Nephron (organoid): ENCODE results near the gene RCSD1.

Experiments
- H3K27ac Mint-ChIP-seq, 3 experiments: 2 replicates each; pipeline ENCODE4 v1.8.0; 2020; ENCODE audit warnings: mixed read lengths in 3 of 3, mild to moderate bottlenecking in 2 of 3, moderate library complexity in 1 of 3
- H3K27me3 Mint-ChIP-seq: 2 replicates; pipeline ENCODE4 v1.8.0; 2021; ENCODE audit warnings: low read depth, mild to moderate bottlenecking, moderate library complexity, mixed read lengths
- H3K36me3 Mint-ChIP-seq: 2 replicates; pipeline ENCODE4 v1.8.0; 2020; ENCODE audit warnings: low read depth, mixed read lengths
- H3K4me1 Mint-ChIP-seq: 2 replicates; pipeline ENCODE4 v1.8.0; 2020; ENCODE audit warnings: mixed read lengths
- H3K4me3 Mint-ChIP-seq, 3 experiments: 2 replicates each; pipeline ENCODE4 v1.8.0; 2020; ENCODE audit warnings: mild to moderate bottlenecking in 3 of 3, mixed read lengths in 3 of 3, moderate library complexity in 2 of 3
- H3K9me3 Mint-ChIP-seq: 2 replicates; pipeline ENCODE4 v1.8.0; 2020; ENCODE audit warnings: mixed read lengths
- CTCF ChIP-seq, 3 experiments: fragments of 200-600 bp; sonication (generic); IDR thresholded peaks; one replicate each; pipeline ENCODE4 v1.5.0; 2021; ENCODE audit warnings: antibody characterized with exemption in 3 of 3; ENCODE audit not compliant: unreplicated experiment in 3 of 3

The RCSD1 gene

GRCh38 chr1:167633258-167633944 lies 3.4 kb downstream of the RCSD1 start:
- Mint-ChIP-seq H3K36me3 (no peaks in the 10 kb centered on the region), H3K4me1 (peaks cover 67% of the 10 kb centered on the region), H3K27ac (no peak overlapping the region), H3K27me3 (peaks cover 82% of the 10 kb centered on the region), H3K9me3 (no peaks in the 10 kb centered on the region), H3K4me3 (no peak overlapping the region)
- no peak for TF ChIP-seq CTCF (IDR thresholded peaks at IDR 0.05; ENCODE audit: unreplicated experiment in 3 of 3)

GRCh38 chr1:167634435-167634834 lies 4.4 kb downstream of the RCSD1 start:
- Mint-ChIP-seq H3K4me3 (no peak overlapping the region), H3K27me3 (peaks cover 80% of the 10 kb centered on the region), H3K36me3 (no peaks in the 10 kb centered on the region), H3K27ac (peak overlapping the region in 1 of 3 experiments; percentile 74), H3K4me1 (peaks cover 64% of the 10 kb centered on the region), H3K9me3 (no peaks in the 10 kb centered on the region)
- no peak for TF ChIP-seq CTCF (IDR thresholded peaks at IDR 0.05; ENCODE audit: unreplicated experiment in 3 of 3)

GRCh38 chr1:167635156-167635648 lies 5.2 kb downstream of the RCSD1 start:
- H3K27me3 Mint-ChIP-seq: peaks cover 76% of the 10 kb centered on the region
- peak overlapping the region; percentile 17 to 74 (median 40) for H3K27ac Mint-ChIP-seq
- no peaks in the 10 kb centered on the region for H3K9me3 Mint-ChIP-seq
- H3K4me3 Mint-ChIP-seq: peak overlapping the region in 2 of 3 experiments; percentile 46 to 71
- peaks cover 59% of the 10 kb centered on the region for H3K4me1 Mint-ChIP-seq
- H3K36me3 Mint-ChIP-seq: no peaks in the 10 kb centered on the region
- TF ChIP-seq CTCF (IDR thresholded peaks at IDR 0.05; ENCODE audit: unreplicated experiment in 3 of 3): no peak

- peaks cover 68% of the 10 kb centered on the region for H3K27me3 Mint-ChIP-seq
- peak overlapping the region in 1 of 3 experiments; percentile 74 for H3K27ac Mint-ChIP-seq
- H3K9me3 Mint-ChIP-seq: no peaks in the 10 kb centered on the region
- no peak for TF ChIP-seq CTCF (IDR thresholded peaks at IDR 0.05; ENCODE audit: unreplicated experiment in 3 of 3)
- H3K4me1 Mint-ChIP-seq: peaks cover 53% of the 10 kb centered on the region
- H3K4me3 Mint-ChIP-seq: no peak overlapping the region
- no peaks in the 10 kb centered on the region for H3K36me3 Mint-ChIP-seq
Measured at GRCh38 chr1:167635941-167636340, 5.9 kb downstream of the RCSD1 start.

GRCh38 chr1:167638064-167638463 lies 8.0 kb downstream of the RCSD1 start:
- no peak overlapping the region for H3K4me3 Mint-ChIP-seq
- no peaks in the 10 kb centered on the region for H3K36me3 Mint-ChIP-seq
- no peak for TF ChIP-seq CTCF (IDR thresholded peaks at IDR 0.05; ENCODE audit: unreplicated experiment in 3 of 3)
- no peaks in the 10 kb centered on the region for H3K9me3 Mint-ChIP-seq
- H3K4me1 Mint-ChIP-seq: peaks cover 40% of the 10 kb centered on the region
- peaks cover 66% of the 10 kb centered on the region for H3K27me3 Mint-ChIP-seq
- no peak overlapping the region for H3K27ac Mint-ChIP-seq

GRCh38 chr1:167640051-167640450 lies 10.0 kb downstream of the RCSD1 start:
- H3K4me3 Mint-ChIP-seq: no peak overlapping the region
- H3K36me3 Mint-ChIP-seq: no peaks in the 10 kb centered on the region
- peaks cover 32% of the 10 kb centered on the region for H3K4me1 Mint-ChIP-seq
- no peaks in the 10 kb centered on the region for H3K9me3 Mint-ChIP-seq
- no peak for TF ChIP-seq CTCF (IDR thresholded peaks at IDR 0.05; ENCODE audit: unreplicated experiment in 3 of 3)
- no peak overlapping the region for H3K27ac Mint-ChIP-seq
- peaks cover 60% of the 10 kb centered on the region for H3K27me3 Mint-ChIP-seq
